SK-N-SH (cell line): ENCODE data around the gene SMYD3. TPM values are rescaled to one million over a fixed set of nuclear protein-coding genes. Genes with fewer than 3 reads are reported as not detected.

ENCODE experiments used
- CHD2 ChIP-seq: fragments of 150-350 bp; IDR thresholded peaks from 2 replicates; pipeline ENCODE4 v1.6.1; 2018; ENCODE audit warnings: low read length; ENCODE audit not compliant: partially characterized antibody
- CTCF ChIP-seq: fragments of 200-600 bp; sonication (generic); IDR thresholded peaks from 2 replicates; pipeline ENCODE4 v1.6.1; 2017; ENCODE audit warnings: antibody characterized with exemption, mild to moderate bottlenecking, moderate library complexity
- ELF1 ChIP-seq: IDR thresholded peaks from 2 replicates; pipeline ENCODE4 v1.4.0; 2012
- EZH2phosphoT487 ChIP-seq: fragments of 200-600 bp; sonication (generic); IDR thresholded peaks from 2 replicates; pipeline ENCODE4 v1.6.1; 2017; ENCODE audit warnings: low read depth, mixed run types, mild to moderate bottlenecking, antibody characterized with exemption, moderate library complexity, borderline replicate concordance
- FOSL2 ChIP-seq: IDR thresholded peaks from 2 replicates; pipeline ENCODE4 v1.4.0; 2012; ENCODE audit warnings: low read depth, mild to moderate bottlenecking, moderate library complexity, borderline replicate concordance
- FOXJ3 ChIP-seq: sonication (generic); formaldehyde crosslinking; IDR thresholded peaks from 2 replicates; pipeline ENCODE4 v1.5.1; 2020; ENCODE audit warnings: mild to moderate bottlenecking, missing genetic modification reagents
- GABPA ChIP-seq: IDR thresholded peaks from 2 replicates; pipeline ENCODE4 v1.4.0; 2012; ENCODE audit warnings: low read depth, mild to moderate bottlenecking
- MAX ChIP-seq: IDR thresholded peaks from 2 replicates; pipeline ENCODE4 v1.4.0; 2012; ENCODE audit warnings: low read depth
- MEF2A ChIP-seq: IDR thresholded peaks from 2 replicates; pipeline ENCODE4 v1.4.0; 2012; ENCODE audit warnings: low read depth, borderline replicate concordance
- MXI1 ChIP-seq: IDR thresholded peaks from 2 replicates; pipeline ENCODE4 v1.6.1; 2012; ENCODE audit warnings: mild to moderate bottlenecking, low read depth, low read length, improper control_type of control experiment
- NFIC ChIP-seq: IDR thresholded peaks from 2 replicates; pipeline ENCODE4 v1.4.0; 2012; ENCODE audit warnings: borderline replicate concordance
- NRF1 ChIP-seq: IDR thresholded peaks from 2 replicates; pipeline ENCODE4 v1.6.1; 2012; ENCODE audit warnings: low read depth, mild to moderate bottlenecking, low read length
- RAD21 ChIP-seq: IDR thresholded peaks from 2 replicates; pipeline ENCODE4 v1.6.1; 2012; ENCODE audit warnings: mild to moderate bottlenecking, low read length
- RCOR1 ChIP-seq: fragments of 150-350 bp; IDR thresholded peaks from 2 replicates; pipeline ENCODE4 v1.6.1; 2017; ENCODE audit warnings: antibody characterized with exemption, low read length
- REST ChIP-seq: IDR thresholded peaks from 2 replicates; pipeline ENCODE4 v1.6.1; 2012; ENCODE audit warnings: mild to moderate bottlenecking, low read depth, low read length, moderate library complexity
- RXRA ChIP-seq: IDR thresholded peaks from 2 replicates; pipeline ENCODE4 v1.4.0; 2012; ENCODE audit warnings: low read depth, mild to moderate bottlenecking, borderline replicate concordance
- SMC3 ChIP-seq: IDR thresholded peaks from 2 replicates; pipeline ENCODE4 v1.6.1; 2012; ENCODE audit warnings: low read depth, low read length, improper control_type of control experiment
- TEAD4 ChIP-seq: IDR thresholded peaks from 2 replicates; pipeline ENCODE4 v1.4.0; 2012; ENCODE audit warnings: mild to moderate bottlenecking, borderline replicate concordance; ENCODE audit not compliant: insufficient read depth
- USF1 ChIP-seq: IDR thresholded peaks from 2 replicates; pipeline ENCODE4 v1.4.0; 2012; ENCODE audit warnings: low read depth, borderline replicate concordance
- YY1 ChIP-seq: IDR thresholded peaks from 2 replicates; pipeline ENCODE4 v1.4.0; 2012; ENCODE audit warnings: low read depth, mild to moderate bottlenecking
- ZBTB33 ChIP-seq: IDR thresholded peaks from 2 replicates; pipeline ENCODE4 v1.4.0; 2012; ENCODE audit warnings: low read depth, borderline replicate concordance
- polyA plus RNA-seq, 3 experiments: library from polyadenylated mRNA; depleted of rRNA; stranded (reverse); fragments of >200 nt; gene quantifications; 2 replicates each; pipeline ENCODE4 v1.2.3, GENCODE V29; 2012

SMYD3 gene
- polyA plus RNA-seq, 1 of the 3 experiments (the other 2 are of a cell fraction): 31.4 TPM

GRCh38 chr1:246417152-246417812 lies 89.8 kb downstream of the SMYD3 start (continued):
- TF ChIP-seq EZH2phosphoT487 (no peak), ELF1 (no peak), SMC3 (no peak), RXRA (no peak), FOXJ3 (no peak), CTCF (no peak), TEAD4 (no peak), CHD2 (no peak), YY1 (no peak), MAX (no peak), MXI1 (no peak), FOSL2 (peak; percentile 27; the same call in 1 of the 2 replicates), NRF1 (no peak), RCOR1 (no peak), ZBTB33 (no peak), GABPA (no peak), NFIC (no peak; the same call in 1 of the 2 replicates), MEF2A (no peak), REST (no peak), RAD21 (no peak), USF1 (no peak)
